ENCODE data around the gene PPP1R9B.

Gene PPP1R9B

GRCh38 chr17:50105811-50106210 lies 44.7 kb downstream of the PPP1R9B start:
- DNase-seq (ENCODE audit: low read depth): no peak

GRCh38 chr17:50103941-50104340 lies 46.5 kb downstream of the PPP1R9B start:
- no peak for DNase-seq (ENCODE audit: low read depth)

- no peak for DNase-seq (ENCODE audit: low read depth)
Observed at GRCh38 chr17:50103252-50103651, 47.2 kb downstream of the PPP1R9B start.

GRCh38 chr17:50102164-50102991 lies 48.1 kb downstream of the PPP1R9B start:
- no peak for DNase-seq (ENCODE audit: low read depth)

- no peak for DNase-seq (ENCODE audit: low read depth)
Observed at GRCh38 chr17:50101346-50102163, 48.9 kb downstream of the PPP1R9B start.

DNA sequence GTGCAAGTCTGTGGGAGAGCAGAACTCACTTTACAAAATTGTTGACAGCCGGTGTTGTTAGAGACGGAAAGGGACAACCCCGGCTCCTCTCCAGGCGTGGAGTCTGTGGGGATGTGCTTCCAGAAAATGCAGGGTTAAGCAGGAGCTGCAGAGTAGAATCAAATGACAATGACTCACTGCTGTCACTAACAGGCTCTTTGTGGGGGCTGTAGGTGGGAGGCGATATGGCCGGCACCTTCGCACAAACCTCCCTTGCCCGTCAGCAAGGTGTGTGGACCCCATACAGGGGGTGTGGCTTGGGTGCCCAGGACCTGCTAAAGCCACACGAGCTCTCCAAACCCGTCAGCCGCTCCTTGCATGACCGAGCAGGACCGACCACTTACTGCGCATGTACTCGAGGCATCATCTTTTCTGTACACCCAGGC lies 49.5 kb downstream of the PPP1R9B start:
- no peak for DNase-seq (ENCODE audit: low read depth)

DNA sequence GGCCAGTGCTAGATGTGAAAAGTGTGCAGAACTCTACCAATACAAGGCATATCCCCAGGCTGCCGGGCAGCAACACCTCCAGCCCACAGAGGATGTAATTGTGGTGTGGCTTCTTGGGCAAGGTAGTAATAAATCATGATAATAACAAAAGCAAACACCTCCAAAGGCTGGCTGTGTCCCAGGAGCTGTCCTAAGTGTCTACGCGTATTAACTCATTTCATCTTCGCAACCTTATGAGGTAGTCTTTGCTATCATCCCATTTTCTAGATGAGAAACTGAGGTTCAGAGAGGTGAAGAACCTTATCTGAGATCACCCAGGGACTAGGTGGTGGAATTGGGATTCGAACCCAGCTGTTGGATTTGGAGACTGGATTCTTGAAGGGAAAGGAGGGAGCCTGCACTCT lies 50.0 kb downstream of the PPP1R9B start:
- no peak for DNase-seq (ENCODE audit: low read depth)

GRCh38 chr17:50099003-50099402 lies 51.5 kb downstream of the PPP1R9B start:
- no peak for DNase-seq (ENCODE audit: low read depth)

DNA sequence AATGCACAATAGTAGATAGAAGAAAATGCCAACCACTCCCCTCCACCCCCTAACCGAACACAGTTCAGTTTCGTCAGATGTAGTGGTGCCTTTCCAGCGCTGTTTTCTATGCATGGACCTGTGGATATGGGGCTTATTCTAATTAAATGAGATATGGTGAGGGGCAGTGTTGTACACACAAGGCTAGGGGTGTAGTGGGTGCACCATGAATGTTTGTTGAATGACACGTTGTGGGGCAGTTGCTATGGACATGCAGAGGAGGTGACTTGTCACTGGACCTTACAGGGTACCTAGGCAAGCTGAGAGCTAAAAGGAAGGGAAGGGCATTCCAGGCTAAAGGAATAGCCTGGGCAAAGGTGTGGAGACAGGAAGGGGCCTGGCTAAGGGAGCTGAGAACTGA lies 51.9 kb downstream of the PPP1R9B start:
- no peak for DNase-seq (ENCODE audit: low read depth)

GRCh38 chr17:50097926-50098325 lies 52.6 kb downstream of the PPP1R9B start:
- no peak for DNase-seq (ENCODE audit: low read depth)

DNA sequence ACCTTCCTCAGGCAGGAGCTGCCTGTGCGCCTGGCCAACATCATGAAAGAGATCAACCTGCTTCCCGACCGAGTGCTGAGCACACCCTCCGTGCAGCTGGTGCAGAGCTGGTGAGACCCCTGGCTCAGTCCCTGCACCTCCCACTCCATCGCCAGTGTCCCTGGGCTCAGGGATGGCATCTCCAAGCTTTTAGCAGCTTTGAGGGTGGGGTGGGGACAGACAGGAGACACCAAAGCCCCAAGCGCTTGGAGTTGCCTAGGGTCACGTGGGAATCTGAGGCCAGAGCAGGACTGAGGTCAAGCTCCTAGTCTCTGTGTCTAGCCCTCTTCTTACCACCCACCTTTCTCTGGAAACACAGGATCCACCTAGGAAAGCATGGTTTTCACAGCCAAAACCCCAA lies 53.0 kb downstream of the PPP1R9B start:
- DNase-seq (ENCODE audit: low read depth): no peak

- no peak for DNase-seq (ENCODE audit: low read depth)
Observed at GRCh38 chr17:50096758-50097157, 53.7 kb downstream of the PPP1R9B start.

GRCh38 chr17:50096092-50096491 lies 54.4 kb downstream of the PPP1R9B start:
- DNase-seq (ENCODE audit: low read depth): no peak

GRCh38 chr17:50095626-50096037 lies 54.8 kb downstream of the PPP1R9B start:
- DNase-seq (ENCODE audit: low read depth): no peak

DNA sequence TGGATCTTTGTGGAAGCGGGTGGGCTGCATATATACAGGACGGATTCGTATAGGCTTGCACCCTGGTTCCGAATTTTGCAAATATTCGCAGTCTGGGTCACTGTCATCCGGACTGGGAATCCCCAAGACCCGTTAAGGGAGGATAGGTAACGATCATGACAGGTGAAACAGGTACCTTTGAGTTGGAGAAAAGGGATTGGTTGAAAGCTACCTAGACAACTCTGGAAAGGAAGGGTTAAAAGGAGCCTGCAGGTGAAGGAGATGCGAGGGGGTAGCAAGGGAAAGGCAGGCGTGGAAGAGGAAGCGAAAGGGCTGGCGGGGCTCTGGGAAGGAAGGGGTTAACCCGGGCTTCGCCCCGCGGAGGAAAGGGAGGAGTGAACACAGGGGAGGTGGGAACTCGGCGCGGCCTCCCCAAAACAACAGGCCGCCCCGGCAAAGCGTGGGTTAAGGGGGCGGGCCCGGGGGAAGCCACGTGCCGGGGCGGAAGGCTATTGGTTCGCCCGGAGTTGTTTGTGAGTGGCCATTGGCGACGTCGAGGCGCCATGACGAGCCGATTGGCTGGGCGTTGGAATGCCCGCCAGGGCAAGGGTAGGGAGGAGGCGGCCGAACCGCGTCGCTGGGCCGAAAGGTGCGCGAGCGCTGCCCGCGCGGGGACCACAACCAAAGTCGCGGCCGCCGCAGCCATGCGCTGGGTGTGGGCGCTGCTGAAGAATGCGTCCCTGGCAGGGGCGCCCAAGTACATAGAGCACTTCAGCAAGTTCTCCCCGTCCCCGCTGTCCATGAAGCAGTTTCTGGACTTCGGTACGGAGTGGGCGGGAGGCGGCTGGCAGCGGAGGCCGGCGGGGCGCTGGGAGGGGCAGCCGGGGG lies 55.5 kb downstream of the PPP1R9B start, which contains the start of gene PDK2:
Gene PDK2 (plus strand): TSS at position 599 of the 867 bp plus-strand sequence. CDS start 85 bp downstream, at position 684.
- peak; percentile 98 for DNase-seq (ENCODE audit: low read depth)

DNA sequence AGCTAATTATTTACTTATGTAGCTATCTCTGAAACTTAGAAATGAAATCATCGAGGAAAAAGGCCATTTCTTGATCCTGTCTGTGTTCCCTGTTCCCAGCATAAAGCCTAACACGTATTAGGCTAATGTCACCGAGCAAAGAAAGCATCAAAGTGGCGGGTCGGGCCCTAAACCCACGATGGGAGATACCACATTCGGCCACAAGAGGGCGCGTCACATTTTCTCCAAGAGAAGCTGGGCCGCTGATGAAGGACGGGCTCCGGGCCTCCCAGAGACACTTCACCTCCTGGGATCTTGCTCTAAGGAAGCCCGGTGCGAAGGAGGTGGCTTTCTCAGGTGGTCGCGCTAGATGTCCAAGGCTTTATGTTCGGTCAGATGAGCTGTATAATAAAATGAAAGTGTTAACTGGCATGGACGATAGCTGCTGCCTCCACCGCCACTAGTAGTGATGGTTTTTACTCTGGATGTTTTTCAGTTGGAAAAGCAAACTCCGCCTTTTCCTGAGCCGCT lies 56.2 kb downstream of the PPP1R9B start:
- DNase-seq (ENCODE audit: low read depth): peak; percentile 94

DNA sequence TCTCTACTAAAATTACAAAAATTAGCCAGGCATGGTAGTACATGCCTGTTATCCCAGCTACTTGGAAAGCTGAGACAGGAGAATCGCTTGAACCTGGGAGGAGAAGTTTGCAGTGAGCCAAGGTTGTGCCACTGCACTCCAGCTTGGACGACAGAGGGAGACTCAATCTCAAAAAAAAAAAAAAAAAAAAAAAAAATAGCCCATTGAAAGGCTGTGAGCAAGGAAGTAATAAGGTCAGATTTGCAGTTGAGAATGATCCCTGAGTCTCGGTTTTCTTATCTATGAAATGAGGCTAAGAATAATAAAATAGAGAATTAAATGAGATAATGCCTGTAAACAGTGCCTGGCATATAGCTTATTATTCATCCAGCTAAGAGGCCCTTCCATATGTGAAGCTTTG lies 56.7 kb downstream of the PPP1R9B start:
- no peak for DNase-seq (ENCODE audit: low read depth)

GRCh38 chr17:50093246-50093645 lies 57.2 kb downstream of the PPP1R9B start:
- no peak for DNase-seq (ENCODE audit: low read depth)

GRCh38 chr17:50091918-50092285 lies 58.6 kb downstream of the PPP1R9B start:
- DNase-seq (ENCODE audit: low read depth): no peak

DNA sequence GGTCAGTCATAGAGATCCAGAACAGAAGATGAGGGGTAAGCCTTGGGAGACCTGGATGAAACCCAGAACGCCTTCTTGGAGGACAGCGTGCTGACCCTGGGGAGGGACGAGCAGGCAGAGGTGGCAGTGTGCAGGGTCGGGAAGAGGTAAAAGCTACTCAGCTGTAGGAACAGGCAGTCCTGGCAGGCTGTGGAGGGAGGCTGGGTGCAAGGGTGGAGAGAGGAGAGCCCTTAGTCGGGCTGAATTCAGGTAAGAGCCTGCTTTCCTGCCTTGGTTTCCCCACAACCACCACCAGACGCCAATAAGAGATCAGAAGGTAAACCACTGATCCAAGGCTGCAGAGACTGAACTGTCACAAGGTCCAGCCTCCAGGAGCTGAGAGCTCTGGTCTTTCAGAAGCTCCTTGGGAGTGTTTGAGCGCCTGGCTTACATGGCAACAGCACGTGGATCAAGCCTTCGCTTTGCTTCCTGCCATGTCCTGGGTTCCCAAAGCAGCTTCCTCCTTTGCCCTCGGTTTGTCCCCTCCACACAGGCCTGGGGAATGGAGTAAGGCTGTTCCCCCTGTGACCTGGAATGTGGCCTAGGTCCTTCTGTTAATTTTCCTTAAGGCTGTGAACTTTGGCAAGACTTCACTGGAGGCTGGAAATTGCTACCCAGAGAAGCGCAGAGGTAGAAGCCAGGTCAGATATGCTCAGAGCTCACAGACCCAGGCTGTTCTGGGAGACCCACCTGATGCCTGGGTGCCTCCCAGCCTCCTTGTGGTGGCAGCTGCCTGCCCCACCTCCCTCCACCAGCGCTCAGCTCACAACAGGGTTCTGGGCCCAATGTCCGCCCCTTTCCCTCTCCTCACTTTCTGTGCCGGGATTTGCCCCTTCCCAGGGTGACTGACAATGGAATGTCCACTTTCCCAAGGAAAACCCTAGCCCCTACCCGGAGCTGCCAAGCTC lies 59.2 kb downstream of the PPP1R9B start:
- DNase-seq (ENCODE audit: low read depth): no peak

DNA sequence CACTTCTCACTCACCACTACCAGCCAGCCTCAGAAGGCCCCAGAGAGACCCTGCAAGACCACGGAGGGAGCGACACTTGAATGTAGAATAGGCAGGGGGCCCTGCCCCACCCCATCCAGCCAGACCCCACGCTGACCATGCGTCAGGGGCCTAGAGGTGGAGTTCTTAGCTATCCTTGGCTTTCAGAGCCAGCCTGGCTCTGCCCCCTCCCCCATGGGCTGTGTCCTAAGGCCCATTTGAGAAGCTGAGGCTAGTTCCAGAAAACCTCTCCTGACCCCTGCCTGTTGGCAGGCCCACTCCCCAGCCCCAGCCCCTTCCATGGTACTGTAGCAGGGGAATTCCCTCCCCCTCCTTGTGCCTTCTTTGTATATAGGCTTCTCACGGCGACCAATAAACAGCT lies 60.4 kb downstream of the PPP1R9B start:
- DNase-seq (ENCODE audit: low read depth): no peak

Measured in ELR (cell line).